Ascending aorta (tissue), 2 donors: ENCODE measurements around the gene GMEB2. TPM values are rescaled to one million over a fixed set of nuclear protein-coding genes. Genes with fewer than 3 reads are reported as not detected.
"Not testable (repeated sequence)": the region's sequence is repeated elsewhere in the genome, so short reads cannot be mapped to it uniquely, and the experiment has no call there.

ENCODE experiments used
- DNase-seq, 2 donors: peaks; one replicate each; pipeline ENCODE4 v3.0.0-alpha.2; 2019; ENCODE audit warnings: low spot score in 2 of 2
- H3K27ac ChIP-seq, 2 donors: fragments of 200-600 bp; sonication (generic); one replicate each; pipeline ENCODE4 v1.5.1; 2016 to 2017; ENCODE audit warnings: mild to moderate bottlenecking in 1 of 2
- H3K27me3 ChIP-seq: fragments of 200-600 bp; sonication (generic); one replicate; pipeline ENCODE4 v1.5.1; 2017
- H3K36me3 ChIP-seq, 2 donors: fragments of 200-600 bp; sonication (generic); one replicate each; pipeline ENCODE4 v1.5.1; 2016
- H3K4me1 ChIP-seq, 2 donors: fragments of 200-600 bp; sonication (generic); one replicate each; pipeline ENCODE4 v1.5.1; 2016 to 2017; ENCODE audit warnings: mild to moderate bottlenecking in 1 of 2
- H3K4me3 ChIP-seq, 2 donors: fragments of 200-600 bp; sonication (generic); one replicate each; pipeline ENCODE4 v1.5.1; 2016 to 2017; ENCODE audit warnings: mild to moderate bottlenecking in 1 of 2
- H3K9me3 ChIP-seq, 2 donors: fragments of 200-600 bp; sonication (generic); one replicate each; pipeline ENCODE4 v1.5.1; 2016
- intact Hi-C: fragments of 100-400 bp; cut with DNase I; formaldehyde crosslinking; loops from one replicate; pipeline ENCODE4 v1.15.1; 2023
- total RNA-seq: library from RNA; depleted of rRNA; stranded (reverse); fragments of >200 nt; gene quantifications from one replicate; pipeline ENCODE4 v1.1.0, GENCODE V29; 2016
- TF ChIP-seq, protein P1 (sequence below), 3 experiments: fragments of 200-600 bp in 2 of 3; fragments of 450-650 bp in 1 of 3; sonication (generic) in 2 of 3; IDR thresholded peaks; one replicate each; pipeline ENCODE4 v1.5.1; 2016 to 2019; ENCODE audit warnings: antibody characterized with exemption in 3 of 3, mild to moderate bottlenecking in 1 of 3, moderate library complexity in 1 of 3

GMEB2 gene
- total RNA-seq, 1 donor from 2014 or later = 14.0 TPM

DNA sequence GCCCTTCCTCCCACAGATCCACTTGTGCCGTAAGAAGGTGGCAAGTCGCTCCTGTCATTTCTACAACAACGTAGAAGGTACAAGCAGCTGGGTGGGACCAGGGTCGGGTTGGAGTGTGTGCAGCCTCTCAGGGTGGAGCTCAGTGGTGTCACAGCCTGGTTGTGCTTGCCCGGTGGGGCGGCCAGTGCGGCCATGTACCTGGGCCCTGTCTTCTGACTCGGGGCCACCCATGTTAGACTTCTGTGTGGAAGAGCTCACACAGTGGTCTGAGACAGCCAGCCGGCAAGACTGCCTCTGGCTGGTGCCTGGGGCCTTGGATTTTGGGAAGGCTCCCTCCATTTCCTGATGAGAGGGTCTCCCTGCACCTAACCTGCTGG lies 35.9 kb upstream of the GMEB2 start:
- TF ChIP-seq, protein P1, sequence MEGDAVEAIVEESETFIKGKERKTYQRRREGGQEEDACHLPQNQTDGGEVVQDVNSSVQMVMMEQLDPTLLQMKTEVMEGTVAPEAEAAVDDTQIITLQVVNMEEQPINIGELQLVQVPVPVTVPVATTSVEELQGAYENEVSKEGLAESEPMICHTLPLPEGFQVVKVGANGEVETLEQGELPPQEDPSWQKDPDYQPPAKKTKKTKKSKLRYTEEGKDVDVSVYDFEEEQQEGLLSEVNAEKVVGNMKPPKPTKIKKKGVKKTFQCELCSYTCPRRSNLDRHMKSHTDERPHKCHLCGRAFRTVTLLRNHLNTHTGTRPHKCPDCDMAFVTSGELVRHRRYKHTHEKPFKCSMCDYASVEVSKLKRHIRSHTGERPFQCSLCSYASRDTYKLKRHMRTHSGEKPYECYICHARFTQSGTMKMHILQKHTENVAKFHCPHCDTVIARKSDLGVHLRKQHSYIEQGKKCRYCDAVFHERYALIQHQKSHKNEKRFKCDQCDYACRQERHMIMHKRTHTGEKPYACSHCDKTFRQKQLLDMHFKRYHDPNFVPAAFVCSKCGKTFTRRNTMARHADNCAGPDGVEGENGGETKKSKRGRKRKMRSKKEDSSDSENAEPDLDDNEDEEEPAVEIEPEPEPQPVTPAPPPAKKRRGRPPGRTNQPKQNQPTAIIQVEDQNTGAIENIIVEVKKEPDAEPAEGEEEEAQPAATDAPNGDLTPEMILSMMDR (IDR thresholded peaks at IDR 0.05) = no peak
- Histone ChIP-seq H3K27me3 (no peaks in the 10 kb centered on the region), H3K9me3 (no peaks in the 10 kb centered on the region), H3K4me1 (peaks cover 4 to 8% of the 10 kb centered on the region in 2 donors), H3K27ac (no peak overlapping the region), H3K4me3 (no peak overlapping the region), H3K36me3 (peaks cover 31 to 51% of the 10 kb centered on the region in 2 donors)
- no peak for DNase-seq
- intact Hi-C loops = loop anchor here (5.0 kb wide), 1 partner anchor 34 kb away; the partner anchor contains the start of gene TNFRSF6B

DNA sequence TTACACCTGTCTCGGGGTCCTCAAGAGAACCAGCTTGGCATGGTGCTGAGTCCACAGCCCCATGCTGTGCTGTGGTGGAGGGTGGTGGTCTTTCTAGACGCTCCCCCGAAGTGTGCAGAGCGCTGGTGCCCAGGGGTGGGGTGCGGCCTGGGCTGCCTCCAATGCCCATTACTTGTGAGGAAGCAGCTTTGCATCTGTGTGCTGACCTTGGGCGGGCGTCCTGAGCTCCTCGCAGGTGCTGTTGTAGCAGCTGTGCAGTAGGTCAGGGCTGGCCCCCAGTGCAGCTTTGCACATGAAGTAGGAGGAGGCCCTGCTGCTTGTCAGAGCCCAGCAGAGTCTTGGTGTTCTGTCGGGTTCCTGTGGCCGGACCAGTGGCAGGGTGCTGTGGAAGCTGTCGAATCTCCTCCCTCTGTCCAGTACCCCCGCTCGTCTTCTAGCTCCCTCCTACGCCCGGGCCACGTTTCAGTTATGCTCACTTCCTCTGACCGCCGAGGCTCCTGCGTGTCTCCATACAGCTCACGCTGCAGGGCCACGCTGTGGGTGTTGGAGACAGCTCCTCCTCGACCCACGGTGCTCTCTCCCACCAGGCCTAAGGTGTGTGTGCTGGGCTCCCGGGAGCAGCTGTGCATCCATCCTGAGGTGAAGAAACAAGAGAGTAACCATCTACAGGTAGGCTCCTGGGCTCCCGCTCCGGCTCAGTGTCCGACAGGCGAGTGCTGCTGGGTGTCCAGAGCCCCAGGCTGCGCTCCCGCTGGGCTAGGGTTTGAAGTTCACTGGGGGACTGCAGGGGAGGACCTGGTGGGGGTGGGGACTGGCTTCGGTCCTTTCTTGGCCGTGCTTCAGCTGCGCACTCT lies 35.3 kb upstream of the GMEB2 start:
- DNase-seq = no peak
- no peak overlapping the region for H3K4me3 ChIP-seq
- no peaks in the 10 kb centered on the region for H3K27me3 ChIP-seq
- TF ChIP-seq, protein P1 (IDR thresholded peaks at IDR 0.05) = no peak
- no peak overlapping the region for H3K27ac ChIP-seq
- intact Hi-C loops = loop anchor here (5.0 kb wide), 1 partner anchor 35 kb away; the partner anchor contains the start of gene TNFRSF6B
- no peaks in the 10 kb centered on the region for H3K9me3 ChIP-seq
- peaks cover 25 to 45% of the 10 kb centered on the region in 2 donors for H3K36me3 ChIP-seq
- H3K4me1 ChIP-seq = peaks cover 4 to 14% of the 10 kb centered on the region in 2 donors

- TF ChIP-seq, protein P1 (IDR thresholded peaks at IDR 0.05) = no peak
- Histone ChIP-seq H3K36me3 (peaks cover 17 to 37% of the 10 kb centered on the region in 2 donors), H3K4me1 (peaks cover 4 to 15% of the 10 kb centered on the region in 2 donors), H3K27me3 (no peaks in the 10 kb centered on the region), H3K27ac (no peak overlapping the region), H3K4me3 (no peak overlapping the region), H3K9me3 (no peaks in the 10 kb centered on the region)
- no peak for DNase-seq
- intact Hi-C loops = loop anchor here (5.0 kb wide), 1 partner anchor 36 kb away; the partner anchor contains the start of gene TNFRSF6B
These were observed 34.2 kb upstream of the GMEB2 start for GRCh38 chr20:63661108-63661507.

DNA sequence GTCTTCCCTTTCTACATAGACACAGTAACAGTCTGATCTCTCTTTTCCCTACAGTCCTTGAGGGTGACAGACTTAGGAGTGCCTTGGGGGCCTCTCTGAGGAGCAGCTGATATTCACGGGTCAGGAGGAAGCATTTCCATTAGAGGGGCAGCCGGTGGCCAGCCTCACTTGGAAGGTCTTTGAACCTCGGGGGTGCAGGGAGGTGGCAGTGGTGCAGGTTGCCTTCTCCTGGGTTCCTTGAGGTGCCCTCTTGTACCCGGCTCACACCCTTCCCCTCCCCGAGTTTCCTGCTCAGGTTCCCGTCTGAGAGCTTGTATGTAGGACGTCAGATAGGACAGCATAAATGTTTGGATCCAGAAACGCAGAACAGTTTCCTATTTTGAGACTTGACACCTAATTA lies 33.7 kb upstream of the GMEB2 start:
- Histone ChIP-seq H3K36me3 (peaks cover 17 to 32% of the 10 kb centered on the region in 2 donors), H3K4me3 (no peak overlapping the region), H3K4me1 (peaks cover 4 to 15% of the 10 kb centered on the region in 2 donors), H3K27me3 (no peaks in the 10 kb centered on the region), H3K27ac (no peak overlapping the region), H3K9me3 (no peaks in the 10 kb centered on the region)
- TF ChIP-seq, protein P1 (IDR thresholded peaks at IDR 0.05) = no peak
- no peak for DNase-seq
- intact Hi-C loops = loop anchor here (5.0 kb wide), 1 partner anchor 37 kb away; the partner anchor contains the start of gene TNFRSF6B

- intact Hi-C loops = loop anchor here (5.0 kb wide), 1 partner anchor 37 kb away; the partner anchor contains the start of gene TNFRSF6B
These were observed 33.3 kb upstream of the GMEB2 start for GRCh38 chr20:63660174-63660573.

GRCh38 chr20:63659370-63659769 lies 32.5 kb upstream of the GMEB2 start:
- no peaks in the 10 kb centered on the region for H3K9me3 ChIP-seq
- H3K36me3 ChIP-seq = peaks cover 17 to 32% of the 10 kb centered on the region in 2 donors
- DNase-seq = no peak
- H3K27me3 ChIP-seq = no peaks in the 10 kb centered on the region
- TF ChIP-seq, protein P1 (IDR thresholded peaks at IDR 0.05) = no peak
- H3K27ac ChIP-seq = peak overlapping the region; percentile 78 to 88
- H3K4me3 ChIP-seq = peak overlapping the region; percentile 67 to 83
- peaks cover 4 to 15% of the 10 kb centered on the region in 2 donors for H3K4me1 ChIP-seq
- intact Hi-C loops = loop anchor here (2.0 to 5.0 kb wide), 2 partner anchors 19 to 78 kb away; partner anchors contain the start of genes LIME1 and SLC2A4RG

More at GRCh38 chr20:63660174-63660573, 33.3 kb upstream of the GMEB2 start:
- H3K27ac ChIP-seq, H3K9me3 ChIP-seq, H3K27me3 ChIP-seq, DNase-seq, H3K4me3 ChIP-seq: not testable (repeated sequence)
- Histone ChIP-seq H3K4me1 (peaks cover 4 to 15% of the 10 kb centered on the region in 2 donors), H3K36me3 (peaks cover 17 to 32% of the 10 kb centered on the region in 2 donors)
